CD14-positive monocyte (primary cell): ENCODE results near the gene CADM4. TPM values are rescaled to one million over a fixed set of nuclear protein-coding genes. Genes with fewer than 3 reads are reported as not detected.

Source experiments
- DNase-seq, 3 donors: peaks; one replicate each; pipeline ENCODE4 v3.0.0-alpha.2; 2011 to 2022
- H2AFZ ChIP-seq: 2 replicates; pipeline ENCODE4 v1.6.0; 2012; ENCODE audit warnings: mild to moderate bottlenecking, low read depth, low read length, inconsistent platforms; ENCODE audit not compliant: insufficient read depth, poor library complexity, severe bottlenecking
- H3K27ac ChIP-seq, 2 donors: 1 replicate in 1 of 2; 2 replicates in 1 of 2; pipeline ENCODE4 v1.5.1; 2012 to 2013; ENCODE audit warnings: low read length in 2 of 2, control low read depth in 1 of 2, inconsistent platforms in 1 of 2, low read depth in 1 of 2, mild to moderate bottlenecking in 1 of 2
- H3K27me3 ChIP-seq, 2 donors: one replicate each; pipeline versions ENCODE4 v1.6.0 to v1.6.1; 2011 to 2013; ENCODE audit warnings: low read length in 2 of 2; ENCODE audit not compliant: control insufficient read depth in 2 of 2, insufficient read depth in 2 of 2
- H3K36me3 ChIP-seq, 2 donors: replicated peaks in 1 of 2; 1 replicate in 1 of 2; 2 replicates in 1 of 2; pipeline versions ENCODE4 v1.5.1 to v1.6.1; 2012 to 2013; ENCODE audit warnings: low read length in 2 of 2, control low read depth in 1 of 2, inconsistent platforms in 1 of 2, mild to moderate bottlenecking in 1 of 2; ENCODE audit not compliant: insufficient read depth in 2 of 2, control insufficient read depth in 1 of 2
- H3K4me1 ChIP-seq, 2 donors: 1 replicate in 1 of 2; 2 replicates in 1 of 2; pipeline versions ENCODE4 v1.5.1 to v1.6.1; 2012 to 2013; ENCODE audit warnings: low read length in 2 of 2, control low read depth in 1 of 2, inconsistent platforms in 1 of 2, mild to moderate bottlenecking in 1 of 2, moderate library complexity in 1 of 2; ENCODE audit not compliant: insufficient read depth in 2 of 2, control insufficient read depth in 1 of 2
- H3K4me2 ChIP-seq: replicated peaks from 2 replicates; pipeline ENCODE3; 2012; ENCODE audit warnings: low read length, moderate library complexity, mild to moderate bottlenecking; ENCODE audit not compliant: poor library complexity, severe bottlenecking; ENCODE audit errors: extremely low read depth
- H3K4me3 ChIP-seq, 3 experiments: fragments of 200-600 bp in 1 of 3; sonication (generic) in 1 of 3; replicated peaks in 1 of 3; 1 replicate in 2 of 3; 2 replicates in 1 of 3; pipeline ENCODE4 v1.5.1; 2011 to 2013; ENCODE audit warnings: low read length in 3 of 3, mild to moderate bottlenecking in 3 of 3, control low read depth in 2 of 3, low read depth in 2 of 3, inconsistent platforms in 1 of 3, moderate library complexity in 1 of 3
- H3K79me2 ChIP-seq: 2 replicates; pipeline ENCODE4 v1.6.0; 2012; ENCODE audit warnings: mild to moderate bottlenecking, control low read depth, inconsistent platforms, low read length, moderate library complexity; ENCODE audit not compliant: insufficient read depth
- H3K9ac ChIP-seq: 2 replicates; pipeline ENCODE4 v1.6.0; 2017; ENCODE audit warnings: low read length, mild to moderate bottlenecking; ENCODE audit not compliant: insufficient read depth, poor library complexity, severe bottlenecking
- H3K9me3 ChIP-seq, 2 donors: replicated peaks in 1 of 2; 1 replicate in 1 of 2; 2 replicates in 1 of 2; pipeline versions ENCODE4 v1.5.1 to v1.6.1; 2012 to 2013; ENCODE audit warnings: low read length in 2 of 2, control low read depth in 1 of 2; ENCODE audit not compliant: control insufficient read depth in 1 of 2, insufficient read depth in 1 of 2
- H4K20me1 ChIP-seq: 2 replicates; pipeline ENCODE4 v1.6.0; 2012; ENCODE audit warnings: mild to moderate bottlenecking, low read length, control low read depth, moderate library complexity; ENCODE audit not compliant: insufficient read depth
- H3K27ac Mint-ChIP-seq, 7 donors: one replicate each; pipeline ENCODE4 v1.8.0; 2020; ENCODE audit warnings: mild to moderate bottlenecking in 7 of 7, mixed read lengths in 7 of 7, moderate library complexity in 6 of 7, inconsistent platforms in 2 of 7
- H3K27me3 Mint-ChIP-seq, 3 donors: one replicate each; pipeline ENCODE4 v1.8.0; 2021 to 2022; ENCODE audit warnings: low read depth in 3 of 3, mild to moderate bottlenecking in 3 of 3, mixed read lengths in 3 of 3, moderate library complexity in 3 of 3, inconsistent platforms in 1 of 3
- H3K36me3 Mint-ChIP-seq, 2 donors: one replicate each; pipeline ENCODE4 v1.8.0; 2020; ENCODE audit warnings: mixed read lengths in 2 of 2, inconsistent platforms in 1 of 2, mild to moderate bottlenecking in 1 of 2
- H3K4me1 Mint-ChIP-seq: one replicate; pipeline ENCODE4 v1.8.0; 2020; ENCODE audit warnings: mild to moderate bottlenecking, mixed read lengths
- H3K4me3 Mint-ChIP-seq, 2 donors: one replicate each; pipeline ENCODE4 v1.8.0; 2020; ENCODE audit warnings: mild to moderate bottlenecking in 2 of 2, mixed read lengths in 2 of 2, moderate library complexity in 1 of 2
- H3K9me3 Mint-ChIP-seq, 7 donors: one replicate each; pipeline ENCODE4 v1.8.0; 2020 to 2022; ENCODE audit warnings: mixed read lengths in 7 of 7, mild to moderate bottlenecking in 6 of 7, moderate library complexity in 6 of 7, inconsistent platforms in 2 of 7
- WGBS: methylation state at CpG from one replicate; pipeline ENCODE4 v1.1.5; 2013; ENCODE audit warnings: missing lambda C conversion rate; ENCODE audit not compliant: insufficient coverage; 5-methylcytosine and 5-hydroxymethylcytosine counted together
- intact Hi-C, 2 donors: fragments of 100-400 bp; cut with micrococcal nuclease; formaldehyde crosslinking; loops; one replicate each; pipeline versions ENCODE4 v1.15.0 to v1.15.1; 2023
- polyA plus RNA-seq, 3 donors: library from polyadenylated mRNA; depleted of rRNA in 1 of 3; unstranded in 2 of 3; stranded (reverse) in 1 of 3; fragments of 300-500 nt in 2 of 3; fragments of >200 nt in 1 of 3; fragmentation: Illumina TruSeq in 2 of 3; gene quantifications; 1 replicate in 2 of 3; 2 replicates in 1 of 3; pipeline ENCODE4 v1.2.3, GENCODE V29; 2012 to 2021
- TF ChIP-seq, protein P1 (sequence below): fragments of 200-600 bp; IDR thresholded peaks from one replicate; pipeline ENCODE4 v1.8.0; 2022; ENCODE audit warnings: antibody characterized with exemption, mild to moderate bottlenecking

CADM4 gene
- polyA plus RNA-seq, 3 donors = 0.10 to 0.91 (median 0.31) TPM

DNA sequence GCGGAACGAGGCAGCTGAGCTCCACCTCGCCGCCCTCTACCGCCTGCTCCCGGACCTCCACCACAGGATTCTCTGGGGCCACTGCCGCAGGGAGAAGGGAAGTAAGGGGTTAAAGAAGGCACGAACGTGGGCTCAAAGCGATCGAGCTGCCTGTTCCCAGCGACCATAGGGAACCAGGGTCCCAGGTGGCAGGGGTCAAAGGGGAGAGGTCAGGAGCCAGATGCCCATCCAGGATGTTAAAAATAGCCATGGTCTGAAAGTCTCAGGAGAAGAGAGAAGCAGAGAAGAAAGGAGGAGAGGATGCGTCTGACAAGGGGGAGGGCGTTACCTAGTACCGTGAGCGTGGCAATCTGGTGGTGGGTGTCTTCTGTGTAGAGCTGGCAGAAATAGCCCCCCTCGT is 12.8 kb downstream of the CADM4 start:
- Mint-ChIP-seq H3K27me3 (peaks cover 17 to 36% (median 31%) of the 10 kb centered on the region in 3 donors), H3K9me3 (peaks cover 1 to 13% (median 5%) of the 10 kb centered on the region in 7 donors), H3K36me3 (no peaks in the 10 kb centered on the region), H3K27ac (peak overlapping the region in 1 of 7 donors; percentile 80), H3K4me3 (peak overlapping the region in 1 of 2 donors; percentile 53), H3K4me1 (peaks cover 15% of the 10 kb centered on the region)
- DNase-seq = no peak
- Histone ChIP-seq H3K4me3 (no peak overlapping the region), H3K27ac (no peak overlapping the region), H3K9me3 (no peaks in the 10 kb centered on the region), H4K20me1 (peaks cover 5% of the 10 kb centered on the region), H3K79me2 (no peaks in the 10 kb centered on the region), H3K4me2 (no peak overlapping the region), H2AFZ (no peak overlapping the region), H3K36me3 (no peaks in the 10 kb centered on the region), H3K4me1 (peaks cover 0 to 6% of the 10 kb centered on the region in 2 donors), H3K9ac (no peak overlapping the region), H3K27me3 (peaks cover 0 to 21% of the 10 kb centered on the region in 2 donors)
- WGBS = 47% methylated on average over 12 of the region's 17 CpGs
- TF ChIP-seq, protein P1, sequence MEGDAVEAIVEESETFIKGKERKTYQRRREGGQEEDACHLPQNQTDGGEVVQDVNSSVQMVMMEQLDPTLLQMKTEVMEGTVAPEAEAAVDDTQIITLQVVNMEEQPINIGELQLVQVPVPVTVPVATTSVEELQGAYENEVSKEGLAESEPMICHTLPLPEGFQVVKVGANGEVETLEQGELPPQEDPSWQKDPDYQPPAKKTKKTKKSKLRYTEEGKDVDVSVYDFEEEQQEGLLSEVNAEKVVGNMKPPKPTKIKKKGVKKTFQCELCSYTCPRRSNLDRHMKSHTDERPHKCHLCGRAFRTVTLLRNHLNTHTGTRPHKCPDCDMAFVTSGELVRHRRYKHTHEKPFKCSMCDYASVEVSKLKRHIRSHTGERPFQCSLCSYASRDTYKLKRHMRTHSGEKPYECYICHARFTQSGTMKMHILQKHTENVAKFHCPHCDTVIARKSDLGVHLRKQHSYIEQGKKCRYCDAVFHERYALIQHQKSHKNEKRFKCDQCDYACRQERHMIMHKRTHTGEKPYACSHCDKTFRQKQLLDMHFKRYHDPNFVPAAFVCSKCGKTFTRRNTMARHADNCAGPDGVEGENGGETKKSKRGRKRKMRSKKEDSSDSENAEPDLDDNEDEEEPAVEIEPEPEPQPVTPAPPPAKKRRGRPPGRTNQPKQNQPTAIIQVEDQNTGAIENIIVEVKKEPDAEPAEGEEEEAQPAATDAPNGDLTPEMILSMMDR = no peak
- intact Hi-C loops = no loop called here

DNA sequence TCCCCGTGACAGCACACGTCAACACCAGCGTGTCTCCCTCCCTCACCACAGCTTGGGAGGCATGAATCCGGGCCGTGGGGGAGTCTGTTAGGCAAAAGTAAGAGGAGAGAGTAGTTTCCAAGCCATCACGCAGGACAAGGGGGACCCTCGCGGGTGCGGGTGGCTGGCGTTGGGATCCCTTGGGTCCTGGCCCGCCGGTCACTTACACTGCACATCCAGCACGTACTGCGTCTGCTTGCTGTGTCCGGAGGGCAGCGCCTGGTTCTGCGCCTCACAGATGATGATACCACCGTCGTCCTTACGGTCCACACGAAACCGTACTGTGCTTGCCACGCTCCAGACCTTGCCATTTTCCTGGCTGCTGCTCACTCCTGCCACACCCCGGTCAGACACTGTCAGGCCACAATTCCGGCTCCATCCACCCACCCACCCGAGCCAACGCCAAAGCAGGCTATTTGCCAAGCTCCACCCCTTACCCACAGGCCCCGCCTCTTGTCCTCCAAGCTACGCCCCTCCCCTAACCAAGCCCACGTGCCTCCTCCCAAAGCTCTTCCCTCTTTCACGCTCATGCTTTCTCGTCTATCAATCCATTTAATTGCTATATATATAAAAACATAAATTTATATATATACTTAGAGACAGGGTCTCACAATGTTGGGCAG is 13.6 kb downstream of the CADM4 start:
- TF ChIP-seq, protein P1 = no peak
- Histone ChIP-seq H3K9ac (no peak overlapping the region), H2AFZ (no peak overlapping the region), H3K36me3 (no peaks in the 10 kb centered on the region), H3K9me3 (no peaks in the 10 kb centered on the region), H3K4me1 (peaks cover 0 to 6% of the 10 kb centered on the region in 2 donors), H3K4me3 (no peak overlapping the region), H4K20me1 (peaks cover 5% of the 10 kb centered on the region), H3K27me3 (peaks cover 0 to 17% of the 10 kb centered on the region in 2 donors), H3K27ac (no peak overlapping the region), H3K4me2 (no peak overlapping the region), H3K79me2 (no peaks in the 10 kb centered on the region)
- WGBS = 71% methylated on average over 14 of the region's 32 CpGs
- H3K4me3 Mint-ChIP-seq = peak overlapping the region in 1 of 2 donors; percentile 53
- intact Hi-C loops = no loop called here
- no peaks in the 10 kb centered on the region for H3K36me3 Mint-ChIP-seq
- DNase-seq = peak in 1 of 3 donors; percentile 36
- no peak overlapping the region for H3K27ac Mint-ChIP-seq
- H3K4me1 Mint-ChIP-seq = peaks cover 15% of the 10 kb centered on the region
- H3K27me3 Mint-ChIP-seq = peaks cover 17 to 36% (median 31%) of the 10 kb centered on the region in 3 donors
- H3K9me3 Mint-ChIP-seq = peaks cover 1 to 13% (median 5%) of the 10 kb centered on the region in 7 donors
